Stimulated activated CD8-positive, alpha-beta memory T cell treated with anti-CD3 and anti-CD28 coated beads, Interleukin-15, amount 100 ng/mL, for 1 hour (primary cell): ENCODE data around the gene ARL14.

Experiments used
- DNase-seq: peaks from one replicate; pipeline ENCODE4 v3.0.0-alpha.2; 2020; ENCODE audit warnings: low read depth

ARL14 gene

DNA sequence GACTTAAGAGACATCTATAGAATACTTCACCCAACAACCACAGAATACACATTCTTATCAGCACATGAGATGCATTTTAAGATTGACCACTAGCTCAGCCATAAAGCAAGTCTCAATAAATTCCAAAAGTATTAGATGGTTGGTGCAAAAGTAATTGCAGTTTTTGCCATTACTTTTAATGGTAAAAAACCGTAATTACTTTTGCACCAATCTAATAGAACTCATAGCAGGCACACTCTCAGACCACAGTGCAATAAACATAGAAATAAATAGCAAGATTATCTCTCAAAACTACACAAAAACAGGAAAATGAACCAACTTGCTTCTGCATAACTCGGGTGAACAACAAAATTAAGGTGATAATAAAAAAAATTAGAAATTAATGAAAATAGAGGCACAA is 45.4 kb downstream of the ARL14 start:
- no peak for DNase-seq

DNA sequence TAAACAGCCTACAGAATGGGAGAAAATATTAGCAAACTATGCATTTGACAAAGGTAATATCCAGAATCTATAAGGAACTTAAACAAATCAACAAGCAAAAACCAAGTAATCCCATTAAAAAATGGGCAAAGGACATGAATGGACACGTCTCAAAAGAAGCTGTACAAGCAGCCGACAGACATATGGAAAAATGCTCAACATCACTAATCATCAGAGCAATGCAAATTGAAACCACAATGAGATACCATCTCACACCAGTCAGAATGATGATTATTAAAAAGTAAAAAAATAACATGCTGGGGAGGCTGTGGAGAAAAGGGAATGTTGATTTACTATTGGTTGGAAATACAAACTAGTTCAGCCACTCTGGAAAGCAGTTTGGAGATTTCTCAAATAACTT is 48.4 kb downstream of the ARL14 start:
- DNase-seq = no peak
